Measurements from ENCODE around the gene TPRG1L.
A peak's percentile ranks its signal among the peaks of the same experiment; 100 is the strongest.

Gene TPRG1L

DNA sequence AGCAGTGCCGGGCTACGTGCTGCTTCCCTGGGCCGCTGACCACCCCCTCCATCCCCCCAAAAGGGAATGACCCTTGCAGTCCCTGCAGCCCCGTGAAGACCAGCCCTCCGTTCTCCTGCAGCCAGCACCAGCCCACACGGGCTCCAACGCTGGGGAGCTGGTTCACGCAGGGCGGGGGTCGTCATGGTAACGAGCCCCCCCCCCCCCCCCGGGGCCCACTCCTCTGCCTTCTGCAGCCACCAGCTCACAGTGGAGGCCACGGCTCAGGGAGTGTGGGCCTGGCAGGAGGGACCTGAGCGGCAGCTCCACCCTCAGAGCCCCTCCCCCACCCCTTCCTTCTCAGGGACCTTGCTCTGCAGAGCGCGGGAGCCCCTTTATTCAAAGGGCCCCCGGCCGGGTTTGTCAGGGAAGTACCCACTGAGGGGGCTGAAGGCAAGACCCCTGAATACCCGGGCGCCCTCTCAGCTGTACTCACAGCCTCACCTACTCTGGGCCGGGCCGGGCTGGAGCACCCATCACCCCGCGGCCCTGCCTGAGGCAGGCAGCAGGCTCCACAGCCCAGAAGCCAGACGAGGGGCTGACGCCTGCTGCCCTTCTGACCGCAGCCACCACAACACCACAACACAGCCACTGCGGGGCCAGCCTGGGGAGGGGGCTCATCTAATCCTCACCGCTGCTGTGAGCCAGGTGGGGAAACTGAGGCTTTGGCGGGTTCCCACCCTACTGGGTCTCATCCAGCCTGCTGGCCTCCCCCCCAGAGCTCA lies 26.1 kb upstream of the TPRG1L start:
- Histone ChIP-seq H4K20me1 (ENCODE audit: insufficient read depth, low read length) (no peaks in the 10 kb centered on the region), H3K27ac (ENCODE audit: low read length) (no peak overlapping the region)
- TF ChIP-seq EZH2phosphoT487 (IDR thresholded peaks at IDR 0.05; ENCODE audit: low read length): no peak
- TF ChIP-seq, protein P1, sequence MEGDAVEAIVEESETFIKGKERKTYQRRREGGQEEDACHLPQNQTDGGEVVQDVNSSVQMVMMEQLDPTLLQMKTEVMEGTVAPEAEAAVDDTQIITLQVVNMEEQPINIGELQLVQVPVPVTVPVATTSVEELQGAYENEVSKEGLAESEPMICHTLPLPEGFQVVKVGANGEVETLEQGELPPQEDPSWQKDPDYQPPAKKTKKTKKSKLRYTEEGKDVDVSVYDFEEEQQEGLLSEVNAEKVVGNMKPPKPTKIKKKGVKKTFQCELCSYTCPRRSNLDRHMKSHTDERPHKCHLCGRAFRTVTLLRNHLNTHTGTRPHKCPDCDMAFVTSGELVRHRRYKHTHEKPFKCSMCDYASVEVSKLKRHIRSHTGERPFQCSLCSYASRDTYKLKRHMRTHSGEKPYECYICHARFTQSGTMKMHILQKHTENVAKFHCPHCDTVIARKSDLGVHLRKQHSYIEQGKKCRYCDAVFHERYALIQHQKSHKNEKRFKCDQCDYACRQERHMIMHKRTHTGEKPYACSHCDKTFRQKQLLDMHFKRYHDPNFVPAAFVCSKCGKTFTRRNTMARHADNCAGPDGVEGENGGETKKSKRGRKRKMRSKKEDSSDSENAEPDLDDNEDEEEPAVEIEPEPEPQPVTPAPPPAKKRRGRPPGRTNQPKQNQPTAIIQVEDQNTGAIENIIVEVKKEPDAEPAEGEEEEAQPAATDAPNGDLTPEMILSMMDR (IDR thresholded peaks at IDR 0.05; ENCODE audit: low read length): no peak
- no peak for TF ChIP-seq EZH2 (optimal IDR thresholded peaks at IDR 0.05; ENCODE audit: low read depth, low read length)

DNA sequence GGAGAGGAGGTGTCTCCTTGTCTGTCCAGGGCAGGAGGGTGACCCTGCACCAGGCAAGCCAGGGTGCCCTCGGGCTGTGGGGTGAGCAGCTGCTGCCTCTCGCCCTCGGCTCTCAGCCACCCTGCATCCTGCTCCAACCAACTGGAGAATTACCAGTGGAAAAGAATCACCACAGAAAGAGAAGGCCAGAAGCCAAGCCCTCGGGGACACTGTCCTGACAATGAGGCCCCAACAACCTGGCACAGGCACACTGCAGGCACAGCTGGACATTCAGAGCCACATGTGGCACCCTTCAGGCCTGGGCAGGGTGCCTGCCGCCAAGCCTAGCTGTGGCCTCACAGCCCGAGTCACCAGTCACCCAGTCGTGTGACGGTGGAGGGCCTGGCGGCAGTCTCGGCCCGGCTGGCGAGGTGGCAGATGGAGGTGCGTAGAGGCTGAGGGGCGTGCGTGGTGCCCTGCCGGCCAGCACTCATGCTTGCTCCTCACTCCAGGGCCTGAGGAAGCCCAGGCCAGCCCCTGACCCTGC lies 25.5 kb upstream of the TPRG1L start:
- no peaks in the 10 kb centered on the region for H3K9me3 ChIP-seq (replicated peaks; ENCODE audit: insufficient read depth, low read length)
- H3K27me3 ChIP-seq (replicated peaks; ENCODE audit: insufficient read depth, low read length): peaks cover 96% of the 10 kb centered on the region
- no peak for DNase-seq
- H3K4me2 ChIP-seq (ENCODE audit: low read depth, low read length): no peak overlapping the region
- H3K27ac ChIP-seq (ENCODE audit: low read length): no peak overlapping the region
- no peaks in the 10 kb centered on the region for H3K79me2 ChIP-seq (ENCODE audit: low read length)
- TF ChIP-seq EZH2 (optimal IDR thresholded peaks at IDR 0.05; ENCODE audit: low read depth, low read length): no peak
- H3K4me1 ChIP-seq (ENCODE audit: low read length): 0 out of 2 replicates have a peak, but pooled peaks cover 9% of the 10 kb centered on the region
- H4K20me1 ChIP-seq (ENCODE audit: insufficient read depth, low read length): no peaks in the 10 kb centered on the region
- no peak overlapping the region for H3K9ac ChIP-seq (ENCODE audit: low read length)
- H3K9me2 ChIP-seq (replicated peaks; ENCODE audit: insufficient read depth, low read length): no peaks in the 10 kb centered on the region
- H2AFZ ChIP-seq (ENCODE audit: low read length): no peak overlapping the region
- no peaks in the 10 kb centered on the region for H3K36me3 ChIP-seq (replicated peaks; ENCODE audit: insufficient read depth, low read length)
- H3F3A ChIP-seq (ENCODE audit: insufficient read depth, low read length): no peaks in the 10 kb centered on the region
- H3K4me3 ChIP-seq (ENCODE audit: low read length): no peak overlapping the region

More for the DNA sequence above, 26.1 kb upstream of the TPRG1L start:
- Histone ChIP-seq H3K9me2 (replicated peaks; ENCODE audit: insufficient read depth, low read length) (no peaks in the 10 kb centered on the region), H2AFZ (ENCODE audit: low read length) (0 out of 2 replicates have a peak overlapping the region, but pooled peaks have one; percentile 15), H3K4me2 (ENCODE audit: low read depth, low read length) (peak overlapping the region; percentile 34; the same call in 1 of the 2 replicates), H3K36me3 (replicated peaks; ENCODE audit: insufficient read depth, low read length) (no peaks in the 10 kb centered on the region), H3K4me3 (ENCODE audit: low read length) (no peak overlapping the region), H3K27me3 (replicated peaks; ENCODE audit: insufficient read depth, low read length) (peaks cover 96% of the 10 kb centered on the region), H3K4me1 (ENCODE audit: low read length) (0 out of 2 replicates have a peak, but pooled peaks cover 9% of the 10 kb centered on the region), H3K9ac (ENCODE audit: low read length) (no peak overlapping the region), H3K79me2 (ENCODE audit: low read length) (no peaks in the 10 kb centered on the region), H3K9me3 (replicated peaks; ENCODE audit: insufficient read depth, low read length) (no peaks in the 10 kb centered on the region), H3F3A (ENCODE audit: insufficient read depth, low read length) (no peaks in the 10 kb centered on the region)
- DNase-seq: no peak

DNA sequence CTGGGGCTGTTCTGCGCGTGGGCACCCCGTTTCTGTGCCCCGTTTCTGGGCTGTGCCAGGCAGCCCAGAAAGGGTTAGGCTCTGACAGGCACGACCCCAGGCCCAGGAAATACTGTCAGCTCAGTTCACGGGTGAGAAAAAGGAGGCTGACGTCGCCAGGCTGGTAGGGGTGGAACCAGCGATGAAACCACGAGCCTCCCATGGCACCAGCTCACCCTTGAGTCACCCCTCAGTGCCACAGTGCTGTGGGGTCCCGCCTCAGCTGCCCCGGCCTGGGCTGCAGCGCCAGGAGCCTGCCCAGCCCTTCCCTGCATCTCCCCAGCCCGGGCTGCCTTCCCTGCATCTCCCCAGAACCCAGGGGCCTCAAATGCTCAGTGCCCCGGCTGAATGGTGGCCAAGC lies 25.0 kb upstream of the TPRG1L start:
- Histone ChIP-seq H3K4me3 (ENCODE audit: low read length) (no peak overlapping the region), H4K20me1 (ENCODE audit: insufficient read depth, low read length) (no peaks in the 10 kb centered on the region), H3K9ac (ENCODE audit: low read length) (no peak overlapping the region), H3K36me3 (replicated peaks; ENCODE audit: insufficient read depth, low read length) (no peaks in the 10 kb centered on the region), H3K27ac (ENCODE audit: low read length) (no peak overlapping the region), H3K4me2 (ENCODE audit: low read depth, low read length) (no peak overlapping the region), H3K9me2 (replicated peaks; ENCODE audit: insufficient read depth, low read length) (no peaks in the 10 kb centered on the region), H2AFZ (ENCODE audit: low read length) (no peak overlapping the region), H3K9me3 (replicated peaks; ENCODE audit: insufficient read depth, low read length) (no peaks in the 10 kb centered on the region), H3K27me3 (replicated peaks; ENCODE audit: insufficient read depth, low read length) (peaks cover 96% of the 10 kb centered on the region), H3F3A (ENCODE audit: insufficient read depth, low read length) (no peaks in the 10 kb centered on the region), H3K79me2 (ENCODE audit: low read length) (no peaks in the 10 kb centered on the region), H3K4me1 (ENCODE audit: low read length) (0 out of 2 replicates have a peak, but pooled peaks cover 9% of the 10 kb centered on the region)
- DNase-seq: no peak
- TF ChIP-seq EZH2phosphoT487 (IDR thresholded peaks at IDR 0.05; ENCODE audit: low read length) (no peak), EZH2 (optimal IDR thresholded peaks at IDR 0.05; ENCODE audit: low read depth, low read length) (no peak)
- TF ChIP-seq, protein P1 (IDR thresholded peaks at IDR 0.05; ENCODE audit: low read length): no peak

DNA sequence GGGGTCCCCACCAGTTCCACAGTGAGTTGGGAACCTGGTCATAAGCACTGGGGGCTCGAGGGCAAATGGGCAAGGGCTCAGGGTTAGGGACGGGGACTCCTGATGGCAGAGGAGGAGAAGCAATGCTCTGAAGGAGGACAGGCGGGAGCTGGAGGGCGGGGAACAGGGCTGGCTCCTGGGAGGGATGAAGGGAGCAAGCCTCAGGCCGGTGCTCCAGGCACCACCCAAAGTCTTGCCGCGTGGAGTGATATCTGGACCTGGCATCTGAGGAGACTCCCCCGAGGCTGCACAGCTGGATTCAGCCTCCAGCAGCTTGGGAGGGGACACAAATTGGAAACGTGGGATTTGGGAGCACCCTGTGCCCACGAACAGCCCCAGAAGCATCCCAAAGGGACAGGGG lies 24.5 kb upstream of the TPRG1L start:
- no peaks in the 10 kb centered on the region for H3K9me2 ChIP-seq (replicated peaks; ENCODE audit: insufficient read depth, low read length)
- TF ChIP-seq EZH2phosphoT487 (IDR thresholded peaks at IDR 0.05; ENCODE audit: low read length) (no peak), EZH2 (optimal IDR thresholded peaks at IDR 0.05; ENCODE audit: low read depth, low read length) (no peak)
- TF ChIP-seq, protein P1 (IDR thresholded peaks at IDR 0.05; ENCODE audit: low read length): no peak
- H3K27ac ChIP-seq (ENCODE audit: low read length): no peak overlapping the region
- 0 out of 2 replicates have a peak, but pooled peaks cover 9% of the 10 kb centered on the region for H3K4me1 ChIP-seq (ENCODE audit: low read length)
- no peaks in the 10 kb centered on the region for H3F3A ChIP-seq (ENCODE audit: insufficient read depth, low read length)
- H3K9me3 ChIP-seq (replicated peaks; ENCODE audit: insufficient read depth, low read length): no peaks in the 10 kb centered on the region
- no peaks in the 10 kb centered on the region for H3K79me2 ChIP-seq (ENCODE audit: low read length)
- no peak overlapping the region for H3K9ac ChIP-seq (ENCODE audit: low read length)
- no peak overlapping the region for H3K4me3 ChIP-seq (ENCODE audit: low read length)
- H3K36me3 ChIP-seq (replicated peaks; ENCODE audit: insufficient read depth, low read length): no peaks in the 10 kb centered on the region
- H3K27me3 ChIP-seq (replicated peaks; ENCODE audit: insufficient read depth, low read length): peaks cover 96% of the 10 kb centered on the region
- H4K20me1 ChIP-seq (ENCODE audit: insufficient read depth, low read length): no peaks in the 10 kb centered on the region
- no peak overlapping the region for H2AFZ ChIP-seq (ENCODE audit: low read length)
- no peak overlapping the region for H3K4me2 ChIP-seq (ENCODE audit: low read depth, low read length)
- no peak for DNase-seq

Measured in MM.1S (cell line).